ENCODE measurements around the gene RIMBP2.

RIMBP2 gene

DNA sequence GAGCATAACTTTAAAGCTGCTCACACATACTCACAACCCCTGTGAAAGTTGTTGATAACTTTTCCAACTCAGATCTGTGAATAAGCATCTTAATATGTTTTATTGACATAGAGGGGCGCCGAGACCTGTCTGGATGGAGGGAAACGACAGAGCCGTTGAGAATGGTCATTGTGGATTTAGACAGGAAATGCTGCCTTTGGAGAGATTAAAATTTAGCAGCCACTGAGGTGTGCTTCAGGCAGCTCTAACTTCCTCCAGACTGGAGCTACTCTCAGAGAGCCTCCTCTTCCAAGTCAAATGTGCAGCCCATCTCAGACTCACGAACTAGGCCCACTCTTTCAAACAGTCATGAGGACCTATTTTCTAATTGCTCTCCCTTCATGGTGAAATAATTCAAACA, 90.9 kb downstream of the RIMBP2 start:
- no peak for DNase-seq

GRCh38 chr12:130622803-130623202, 93.3 kb downstream of the RIMBP2 start:
- DNase-seq: no peak

GRCh38 chr12:130621696-130622298, 94.3 kb downstream of the RIMBP2 start:
- no peak for DNase-seq

DNA sequence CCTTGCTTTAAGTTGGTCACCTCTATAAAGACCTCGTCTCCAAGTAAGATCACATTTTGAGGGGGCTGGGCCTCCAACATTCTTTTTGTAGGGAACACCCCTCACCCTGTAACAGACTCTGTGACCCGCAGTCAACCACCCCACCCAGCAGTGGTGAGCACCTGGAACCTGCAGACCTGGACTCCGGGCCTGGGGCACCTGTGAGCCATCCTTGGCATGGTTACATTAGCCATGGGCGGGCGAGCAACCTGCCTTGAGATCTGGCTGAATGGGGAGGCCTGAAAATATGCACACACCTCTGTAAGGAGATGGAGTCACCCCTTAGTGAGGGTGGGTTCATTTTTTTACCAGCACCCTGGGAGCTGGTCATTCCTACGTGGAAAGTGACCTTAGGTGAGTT, 95.3 kb downstream of the RIMBP2 start:
- no peak for DNase-seq

DNA sequence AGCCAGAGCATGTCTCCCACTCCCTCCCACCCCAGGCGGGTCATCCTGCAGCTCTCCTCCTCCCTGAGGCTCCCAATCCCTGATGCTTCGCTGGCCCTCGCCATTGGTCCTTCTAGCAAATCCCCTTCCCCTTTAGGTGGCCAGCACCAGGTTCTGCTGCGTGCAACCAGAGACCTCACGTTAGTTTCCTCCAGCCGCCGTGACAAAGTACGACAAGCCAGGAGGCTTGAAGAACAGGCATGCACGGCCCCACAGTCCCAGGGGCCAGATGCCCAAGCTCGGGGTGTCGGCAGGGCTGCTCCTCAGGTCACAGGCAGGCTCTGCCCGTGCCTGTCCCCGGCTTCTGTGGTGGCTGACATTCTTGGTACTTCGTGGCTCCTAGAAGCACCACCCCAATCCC, 95.8 kb downstream of the RIMBP2 start:
- DNase-seq: no peak

DNA sequence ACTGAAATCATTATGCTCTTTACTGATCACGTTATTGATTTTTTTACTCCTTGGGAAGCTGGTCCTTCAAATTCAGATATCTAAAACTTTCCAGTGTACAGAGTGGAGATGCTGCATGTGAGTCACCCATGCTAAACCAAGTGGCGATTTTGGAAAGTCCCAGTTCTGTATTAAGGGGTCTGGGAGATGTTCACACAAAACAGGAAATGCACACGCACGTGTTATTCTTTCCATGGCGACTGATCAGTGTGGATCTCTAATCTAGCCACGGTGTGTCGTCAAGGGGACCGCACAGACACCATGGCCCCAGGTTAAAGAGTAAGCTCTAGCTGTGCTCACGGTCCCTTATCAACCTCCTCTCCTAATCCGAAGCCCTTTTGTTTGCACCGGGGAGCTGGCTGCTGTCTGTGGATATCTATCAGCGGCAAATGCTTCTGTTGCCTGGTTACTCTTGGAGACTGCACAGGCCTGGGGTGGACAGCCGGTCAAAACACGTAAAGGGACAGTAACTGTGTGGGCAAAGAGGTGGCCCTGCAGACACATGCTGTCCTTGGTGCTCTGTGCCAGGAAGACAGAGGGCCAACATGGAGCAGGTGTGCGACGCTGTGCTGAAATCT, 96.6 kb downstream of the RIMBP2 start:
- DNase-seq: no peak

GRCh38 chr12:130617219-130617618, 98.9 kb downstream of the RIMBP2 start:
- no peak for DNase-seq

DNA sequence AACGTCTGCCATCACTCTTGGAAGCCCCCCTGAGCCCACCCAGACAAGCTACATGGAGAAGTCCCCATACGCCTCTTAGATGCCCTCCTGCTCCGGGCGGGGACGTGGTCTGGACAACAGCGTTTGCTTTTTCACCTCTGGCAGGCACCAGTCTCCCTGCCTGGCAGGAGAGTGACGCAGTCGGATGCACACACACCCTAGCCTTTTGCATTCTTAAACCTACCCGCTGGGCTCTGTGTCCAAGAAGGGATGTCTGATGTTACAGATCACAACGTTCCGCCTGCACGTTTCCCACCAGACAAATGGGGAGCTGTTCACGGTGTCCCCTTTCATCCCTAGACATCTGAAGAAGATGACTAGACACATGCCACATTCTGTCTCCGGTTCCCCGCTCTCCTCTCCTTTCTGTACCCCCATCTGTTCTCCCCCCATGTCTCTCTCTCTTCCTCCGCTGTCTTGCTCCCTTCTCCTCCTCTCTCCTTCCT, 100.2 kb downstream of the RIMBP2 start:
- no peak for DNase-seq

DNA sequence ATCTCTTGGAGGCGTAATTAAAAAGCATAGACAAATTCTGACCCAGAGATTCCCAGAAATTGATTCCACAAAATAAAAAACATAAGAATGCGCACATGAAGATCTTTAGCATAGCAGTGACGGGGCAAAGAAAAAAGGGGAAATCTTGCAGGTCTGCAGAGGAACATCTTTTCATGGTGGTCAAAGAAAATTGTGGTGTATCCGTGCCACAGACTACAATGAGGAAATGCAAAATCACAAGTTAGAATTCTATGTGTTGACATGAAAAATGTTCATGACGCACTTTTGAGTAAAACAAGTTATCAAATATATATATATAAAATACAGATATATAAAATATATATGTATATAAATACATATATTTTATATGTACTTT, 101.6 kb downstream of the RIMBP2 start:
- DNase-seq: no peak

GRCh38 chr12:130613831-130614529, 102.1 kb downstream of the RIMBP2 start:
- no peak for DNase-seq

DNA sequence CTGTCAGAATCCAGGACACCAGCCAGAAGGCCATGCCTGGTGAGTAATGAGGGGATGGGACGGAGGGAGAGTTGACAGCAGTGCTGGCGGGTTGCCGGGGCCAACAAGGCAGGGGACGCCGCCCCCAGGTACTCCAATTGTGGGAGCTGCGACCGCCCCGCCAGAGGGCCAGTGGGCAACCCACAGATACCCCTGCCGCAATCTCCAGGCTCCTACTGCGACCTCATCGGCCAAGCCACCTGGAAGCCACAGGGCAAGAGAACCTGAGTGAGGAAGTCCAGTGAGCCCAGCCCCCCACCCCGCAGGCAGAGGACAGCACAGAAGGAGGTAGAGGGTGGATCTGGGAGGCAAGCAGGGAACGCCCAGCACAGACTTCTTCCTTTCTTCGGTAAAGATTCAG, 103.0 kb downstream of the RIMBP2 start:
- DNase-seq: no peak

GRCh38 chr12:130611026-130611905, 104.8 kb downstream of the RIMBP2 start:
- no peak for DNase-seq

- no peak for DNase-seq
Observed at GRCh38 chr12:130609966-130610365, 106.1 kb downstream of the RIMBP2 start.

GRCh38 chr12:130608831-130609230, 107.3 kb downstream of the RIMBP2 start:
- DNase-seq: no peak

DNA sequence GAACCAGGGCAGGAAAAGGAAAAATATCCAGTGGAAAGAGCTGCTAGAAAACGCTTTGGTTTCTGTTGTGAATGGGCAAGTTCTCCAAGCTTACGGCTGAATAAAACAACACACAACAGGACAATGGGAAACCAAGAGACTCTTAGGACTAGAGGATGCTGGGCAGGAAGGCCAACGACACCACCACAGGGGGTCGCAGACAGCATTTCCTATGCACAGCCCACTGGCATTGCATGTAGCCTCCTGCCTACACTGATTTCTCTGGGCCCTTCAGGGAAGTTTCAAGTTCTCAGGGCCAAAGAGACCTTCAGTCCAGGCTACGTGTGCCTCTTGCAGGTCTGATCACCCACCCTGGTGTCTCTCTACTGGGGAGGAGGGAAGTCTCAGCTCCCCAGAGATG, 108.0 kb downstream of the RIMBP2 start:
- DNase-seq: no peak

DNA sequence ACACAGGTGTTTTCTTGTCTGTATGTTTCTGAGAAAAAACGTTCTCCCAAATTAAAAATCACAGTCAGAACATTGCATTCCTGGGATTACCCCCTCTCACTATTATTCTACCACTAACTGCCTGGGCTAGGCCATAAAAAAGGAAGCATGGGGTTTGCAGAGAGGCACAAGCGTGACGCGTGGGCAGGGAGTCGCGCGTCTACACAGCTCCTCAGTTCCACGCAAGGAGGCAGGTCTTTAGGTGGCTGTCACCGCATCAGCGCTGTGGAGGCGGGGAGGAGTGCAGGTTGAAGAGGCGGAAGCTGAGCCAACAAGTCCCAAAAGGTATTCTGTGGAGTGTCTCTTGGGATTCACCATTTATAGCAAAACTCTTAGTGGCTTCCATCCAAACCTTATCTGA, 109.9 kb downstream of the RIMBP2 start:
- DNase-seq: no peak

DNA sequence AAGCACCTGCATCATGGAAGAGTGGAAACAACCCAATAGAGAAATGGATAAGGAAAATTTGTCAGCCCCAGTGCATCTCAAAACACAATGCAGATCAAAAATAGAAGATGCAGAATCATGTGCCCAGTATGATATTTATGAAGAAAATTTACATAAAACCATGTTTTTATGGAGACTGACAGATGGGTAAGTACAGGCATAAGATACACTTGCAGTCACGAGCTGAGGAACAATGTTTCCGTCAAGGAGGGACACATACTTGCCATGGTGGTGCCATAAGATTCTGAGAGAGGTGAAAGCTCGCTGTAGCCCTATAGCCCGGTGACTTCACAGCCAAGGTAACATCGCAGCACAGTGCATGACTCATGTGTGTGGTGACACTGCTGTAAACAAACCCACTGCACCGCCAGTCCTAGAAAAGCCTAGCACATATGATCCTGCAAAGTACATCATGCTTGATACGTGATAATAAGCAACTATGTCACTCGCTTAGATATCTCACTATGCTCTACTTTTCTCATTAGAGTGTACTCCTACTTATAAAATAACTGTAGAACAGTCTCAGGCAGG, 112.6 kb downstream of the RIMBP2 start:
- no peak for DNase-seq

GRCh38 chr12:130602251-130602650, 113.8 kb downstream of the RIMBP2 start:
- DNase-seq: no peak

DNA sequence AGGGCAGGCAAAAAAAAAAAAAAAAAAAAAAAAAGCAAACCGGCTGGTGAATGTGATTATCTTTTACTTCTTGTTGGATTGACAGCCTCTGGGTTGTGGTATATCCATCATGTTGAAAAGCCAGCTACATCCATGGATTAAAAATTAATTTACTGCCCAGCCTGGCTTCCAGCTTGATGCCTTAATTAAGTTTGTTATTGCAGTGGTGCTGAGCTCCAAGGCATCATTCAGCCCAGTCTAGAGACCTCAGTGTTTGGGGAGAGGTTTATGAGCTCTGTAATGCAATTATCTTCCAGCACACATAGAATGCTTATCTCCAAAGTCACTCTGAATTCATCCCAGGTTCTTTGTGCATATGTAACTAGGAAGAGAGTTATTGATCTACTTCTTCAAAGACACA, 114.8 kb downstream of the RIMBP2 start:
- DNase-seq: no peak

DNA sequence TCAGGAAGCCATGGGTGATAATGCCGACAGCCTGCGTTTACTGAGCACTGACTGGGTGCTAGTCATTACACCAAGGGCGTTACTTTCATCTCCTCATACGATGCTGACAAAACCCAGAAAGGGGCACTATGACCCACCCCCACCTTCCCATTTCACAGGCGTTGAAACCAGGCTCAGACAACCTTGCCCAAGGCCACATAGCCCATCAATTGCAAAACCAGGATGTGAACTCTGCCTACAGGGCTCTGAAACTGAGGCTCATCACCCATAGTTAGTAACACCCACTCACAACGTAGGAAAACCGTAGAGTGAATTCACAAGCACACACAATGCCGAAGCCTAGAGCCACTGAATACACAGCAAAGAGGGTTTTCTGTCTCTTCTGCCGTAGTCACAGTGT, 119.9 kb downstream of the RIMBP2 start:
- no peak for DNase-seq

GRCh38 chr12:130595566-130595965, 120.5 kb downstream of the RIMBP2 start:
- DNase-seq: no peak

- no peak for DNase-seq
Observed at GRCh38 chr12:130593056-130593455, 123.0 kb downstream of the RIMBP2 start.

DNA sequence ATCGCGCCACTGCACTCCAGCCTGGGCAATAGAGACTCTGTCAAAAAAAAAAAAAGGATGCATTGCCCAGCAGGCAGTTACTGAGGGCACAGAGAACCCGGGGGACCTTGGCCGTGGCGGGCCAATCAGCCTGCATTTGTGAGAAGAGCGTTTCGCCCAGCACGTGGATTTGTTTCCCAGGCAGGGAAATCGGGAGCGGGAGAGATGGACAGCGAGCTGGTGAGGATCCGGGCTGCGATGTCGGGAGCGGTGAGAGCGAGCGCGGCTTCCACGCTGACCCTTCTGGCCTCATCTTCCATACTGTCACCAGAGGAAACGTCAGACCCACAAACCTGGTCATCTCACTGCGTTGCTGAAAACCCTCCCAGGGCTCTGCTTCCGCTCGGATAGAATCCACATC, 123.5 kb downstream of the RIMBP2 start:
- DNase-seq: no peak
